ENCODE measurements around the gene LDHAL6B. TPM values are rescaled to one million over a fixed set of nuclear protein-coding genes. Genes with fewer than 3 reads are reported as not detected.

The LDHAL6B gene
- total RNA-seq, 8 experiments from 2014 or later: 0.05 to 2.4 (median 0.47) TPM; not detected in 2

DNA sequence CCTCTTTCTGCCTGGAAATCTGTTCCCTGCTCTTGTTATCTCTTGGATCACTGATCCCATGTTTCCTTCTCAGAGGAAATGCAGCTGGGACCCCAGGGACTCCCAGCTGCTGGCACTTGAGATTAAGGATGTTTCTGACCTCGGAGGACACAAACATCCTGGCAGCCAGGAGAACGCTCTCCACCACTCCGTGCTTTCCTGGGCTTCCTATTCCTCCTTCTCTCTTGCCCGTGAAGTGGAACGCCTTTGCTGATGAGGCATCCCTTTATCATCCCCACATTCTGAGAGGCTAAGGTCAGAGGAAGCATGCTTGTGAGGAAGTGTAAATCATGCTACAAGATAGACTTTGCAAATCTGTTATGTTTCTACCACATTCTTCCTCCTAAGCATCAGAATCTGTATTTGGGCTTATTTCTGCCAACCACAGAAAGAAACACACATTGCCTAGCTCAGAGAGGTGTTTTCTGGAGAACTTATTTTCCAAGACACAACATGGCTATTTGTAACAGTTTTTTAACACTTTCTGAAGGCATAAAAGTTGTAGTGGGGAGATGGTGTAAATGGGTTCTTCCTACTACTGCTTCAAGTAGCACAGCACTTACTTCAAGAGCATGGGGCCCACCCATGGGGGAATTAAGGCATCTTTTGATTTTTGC, 25.6 kb upstream of the LDHAL6B start:
- 53 to 100% (median 74%) methylated on average over 1 to 5 of the region's 5 CpGs; no CpG with 5 or more reads in 3 of the 10 experiments for WGBS, 10 experiments
- in situ Hi-C loops (cut with MboI; ENCODE audit: low pct_unique_long_range_greater_than_20kb in 2 of 9, low sequenced_read_pairs in 9 of 9, unreplicated experiment in 9 of 9): no loop called here
- no peak overlapping the region for H3K27ac ChIP-seq
- ATAC-seq (replicated peaks in 6 of 8): peak in 3 of 8 experiments; percentile 43 to 70 (median 50)
- no peaks in the 10 kb centered on the region for H3K4me1 ChIP-seq (replicated peaks in 1 of 2)
- no peak overlapping the region for H3K4me3 ChIP-seq

DNA sequence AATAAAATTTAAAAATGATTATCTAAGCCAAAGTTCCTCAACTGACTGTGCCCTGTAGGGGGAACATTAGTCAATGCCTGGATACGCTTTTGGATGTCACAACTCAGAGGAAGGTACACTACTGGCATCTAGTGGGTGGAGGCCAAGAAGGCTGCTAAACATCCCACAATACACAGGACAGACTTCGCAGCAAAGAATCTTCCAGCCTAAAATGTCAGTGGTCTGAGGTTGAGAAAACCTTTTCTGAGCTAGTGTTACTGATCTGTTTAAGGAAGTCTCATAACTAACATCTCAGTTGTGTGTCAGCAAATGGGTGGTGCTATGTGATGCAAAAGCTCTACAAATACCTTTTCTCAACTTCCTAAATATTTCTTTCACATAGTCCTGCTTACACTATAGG, 20.9 kb upstream of the LDHAL6B start:
- no peaks in the 10 kb centered on the region for H3K4me1 ChIP-seq (replicated peaks in 1 of 2)
- ATAC-seq (replicated peaks in 6 of 8): peak in 1 of 8 experiments; percentile 32
- H3K4me3 ChIP-seq: no peak overlapping the region
- no peak overlapping the region for H3K27ac ChIP-seq
- 60 to 100% (median 100%) methylated on average over 1 of the region's 2 CpGs; no CpG with 5 or more reads in 3 of the 10 experiments for WGBS, 10 experiments
- in situ Hi-C loops (cut with MboI; ENCODE audit: low pct_unique_long_range_greater_than_20kb in 2 of 9, low sequenced_read_pairs in 9 of 9, unreplicated experiment in 9 of 9): no loop called here

DNA sequence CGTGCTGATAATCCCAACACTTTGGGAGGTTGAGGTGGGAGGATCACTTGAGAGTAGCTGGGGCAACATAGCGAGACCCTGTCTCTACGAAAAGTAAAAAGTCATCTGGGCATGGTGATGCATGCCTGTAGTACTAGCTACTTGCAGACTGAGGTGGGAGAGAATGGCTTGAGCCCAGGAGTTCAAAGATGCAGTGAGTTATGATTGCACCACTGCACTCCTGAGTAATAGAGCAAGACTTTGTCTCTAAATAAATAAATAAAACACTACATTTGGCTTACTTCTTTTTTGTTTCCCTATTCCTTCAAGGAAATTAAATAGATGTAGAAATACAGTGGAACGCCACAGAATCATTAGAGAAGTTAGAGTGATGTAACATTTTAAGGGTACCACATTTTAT, 20.1 kb upstream of the LDHAL6B start:
- Histone ChIP-seq H3K4me1 (replicated peaks in 1 of 2) (no peaks in the 10 kb centered on the region), H3K4me3 (no peak overlapping the region), H3K27ac (no peak overlapping the region)
- WGBS, 10 experiments: 74 to 100% (median 97%) methylated on average over 2 to 4 of the region's 4 CpGs
- in situ Hi-C loops (cut with MboI; ENCODE audit: low pct_unique_long_range_greater_than_20kb in 2 of 9, low sequenced_read_pairs in 9 of 9, unreplicated experiment in 9 of 9): no loop called here
- no peak for ATAC-seq (replicated peaks in 6 of 8)

DNA sequence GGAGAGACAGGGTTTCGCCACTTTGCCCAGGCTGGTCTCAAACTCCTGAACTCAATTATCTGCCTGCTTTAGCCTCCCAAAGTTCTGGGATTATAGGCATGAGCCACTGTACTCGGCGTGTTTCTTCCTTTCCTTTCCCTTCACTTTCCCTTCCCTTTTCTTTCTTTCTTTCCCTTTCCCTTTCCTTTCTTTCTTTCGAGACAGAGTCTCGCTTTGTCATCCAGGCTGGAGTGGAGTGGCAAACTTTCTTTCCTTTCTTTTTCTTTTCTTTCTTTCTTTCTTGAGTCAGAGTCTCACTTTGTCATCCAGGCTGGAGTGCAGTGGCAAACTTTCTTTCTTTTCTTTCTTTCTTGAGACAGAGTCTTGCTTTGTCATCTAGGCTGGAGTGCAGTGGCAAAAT, 17.4 kb upstream of the LDHAL6B start:
- in situ Hi-C loops (cut with MboI; ENCODE audit: low pct_unique_long_range_greater_than_20kb in 2 of 9, low sequenced_read_pairs in 9 of 9, unreplicated experiment in 9 of 9): no loop called here
- no peak for ATAC-seq (replicated peaks in 6 of 8)
- no peaks in the 10 kb centered on the region for H3K4me1 ChIP-seq (replicated peaks in 1 of 2)
- H3K4me3 ChIP-seq: no peak overlapping the region
- WGBS, 10 experiments: 87 to 100% (median 97%) methylated on average over 2 to 5 of the region's 5 CpGs; no CpG with 5 or more reads in 1 of the 10 experiments
- no peak overlapping the region for H3K27ac ChIP-seq

DNA sequence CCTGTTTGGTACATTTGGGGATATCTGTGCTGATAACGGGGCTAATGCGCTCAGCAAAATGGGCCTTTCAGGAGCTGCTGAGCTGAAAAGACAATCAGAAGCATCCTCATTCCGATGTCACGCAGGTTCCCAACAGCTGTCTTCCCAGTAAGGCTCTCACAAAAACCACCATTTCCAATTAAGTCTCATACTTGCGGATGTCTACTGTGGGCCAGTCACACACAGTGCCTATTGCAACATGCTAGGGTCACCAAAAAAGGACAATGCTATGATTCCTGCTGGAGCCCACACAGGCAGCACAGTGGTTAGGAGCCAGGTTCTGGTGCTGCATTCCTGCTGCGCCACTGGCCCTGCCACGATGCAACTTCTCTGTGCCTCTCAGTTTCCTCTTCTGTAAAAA, 16.4 kb upstream of the LDHAL6B start:
- WGBS, 10 experiments: 90 to 100% (median 100%) methylated on average over 2 to 5 of the region's 7 CpGs; no CpG with 5 or more reads in 3 of the 10 experiments
- no peak for ATAC-seq (replicated peaks in 6 of 8)
- Histone ChIP-seq H3K27ac (no peak overlapping the region), H3K4me3 (no peak overlapping the region), H3K4me1 (replicated peaks in 1 of 2) (no peaks in the 10 kb centered on the region)
- in situ Hi-C loops (cut with MboI; ENCODE audit: low pct_unique_long_range_greater_than_20kb in 2 of 9, low sequenced_read_pairs in 9 of 9, unreplicated experiment in 9 of 9): no loop called here

DNA sequence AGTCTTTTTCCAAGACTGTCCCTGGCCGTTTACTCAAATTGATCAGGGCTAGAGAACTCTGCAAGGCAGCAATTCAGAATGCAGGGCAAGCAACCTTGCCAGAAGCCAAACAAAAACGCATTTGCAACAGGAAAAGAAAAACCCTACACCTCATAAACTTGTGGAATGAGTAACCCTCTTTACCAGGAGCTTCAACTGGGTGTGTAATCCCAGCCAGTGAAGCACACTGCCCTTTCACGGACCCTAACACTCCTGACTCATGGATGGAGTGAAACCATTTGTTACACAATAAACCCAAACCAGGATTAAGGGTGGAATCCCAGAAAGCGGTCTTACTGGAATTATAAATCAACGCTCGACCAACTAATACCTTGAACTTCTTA, 14.8 kb upstream of the LDHAL6B start:
- 0 to 96% (median 79%) methylated on average over 1 to 6 of the region's 6 CpGs; no CpG with 5 or more reads in 2 of the 10 experiments for WGBS, 10 experiments
- H3K4me1 ChIP-seq (replicated peaks in 1 of 2): no peaks in the 10 kb centered on the region
- no peak overlapping the region for H3K27ac ChIP-seq
- ATAC-seq (replicated peaks in 6 of 8): peak in 3 of 8 experiments; percentile 85 to 96 (median 95)
- no peak overlapping the region for H3K4me3 ChIP-seq
- in situ Hi-C loops (cut with MboI; ENCODE audit: low pct_unique_long_range_greater_than_20kb in 2 of 9, low sequenced_read_pairs in 9 of 9, unreplicated experiment in 9 of 9): no loop called here

DNA sequence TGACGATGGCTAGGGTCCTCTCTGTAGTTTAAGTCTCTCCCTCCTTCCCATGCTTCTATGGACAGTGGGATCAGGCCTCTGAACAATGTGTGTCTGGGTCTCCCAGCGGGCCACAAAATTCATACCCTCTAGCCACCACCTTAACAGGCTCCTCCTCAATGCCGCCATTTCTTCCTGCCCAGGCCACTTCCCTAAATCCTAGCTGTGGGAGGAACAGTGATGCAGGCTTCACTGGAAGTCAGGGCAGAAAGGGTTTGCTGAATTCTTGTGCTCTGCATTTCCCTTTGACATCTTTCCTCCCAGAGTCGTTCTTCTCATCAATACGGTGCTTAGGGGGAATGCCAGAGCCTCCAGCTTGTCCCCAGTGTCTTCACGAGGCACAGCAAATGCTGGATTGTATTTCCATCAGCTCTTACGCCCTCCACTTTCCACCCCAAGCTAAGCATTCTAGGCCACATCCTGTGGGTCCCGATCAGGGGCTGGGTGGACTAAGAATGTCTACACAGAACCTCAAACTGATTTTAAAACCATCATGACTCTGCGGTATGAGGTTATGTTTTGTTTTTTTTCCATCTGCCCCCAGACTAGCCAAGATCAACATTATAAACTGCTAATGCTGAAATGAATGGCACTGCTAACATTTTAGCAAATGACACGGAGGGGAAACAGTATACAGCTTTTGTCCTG, 11.9 kb upstream of the LDHAL6B start:
- in situ Hi-C loops (cut with MboI; ENCODE audit: low pct_unique_long_range_greater_than_20kb in 2 of 9, low sequenced_read_pairs in 9 of 9, unreplicated experiment in 9 of 9): no loop called here
- H3K4me1 ChIP-seq (replicated peaks in 1 of 2): no peaks in the 10 kb centered on the region
- 83 to 100% (median 92%) methylated on average over 2 to 6 of the region's 10 CpGs; no CpG with 5 or more reads in 1 of the 10 experiments for WGBS, 10 experiments
- H3K27ac ChIP-seq: no peak overlapping the region
- H3K4me3 ChIP-seq: no peak overlapping the region
- no peak for ATAC-seq (replicated peaks in 6 of 8)

DNA sequence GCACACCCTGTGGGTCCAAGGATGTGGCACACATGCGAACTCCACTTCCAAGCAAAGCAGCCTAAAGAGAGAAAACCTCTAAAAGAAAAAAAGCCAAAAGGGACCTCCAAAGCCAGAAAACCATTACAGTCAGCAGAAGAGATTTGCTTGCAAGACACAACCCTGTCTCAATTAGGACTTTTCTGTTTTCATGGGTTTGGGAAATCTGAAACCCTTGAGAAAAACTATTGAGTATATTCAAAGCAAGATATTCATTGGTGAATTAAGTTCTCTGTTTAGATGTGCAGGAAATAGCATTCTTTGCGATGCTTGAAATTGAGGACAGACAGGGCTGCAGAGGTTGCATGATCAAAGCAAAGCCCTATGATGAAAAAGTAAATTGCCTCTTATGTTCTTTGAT, 10.2 kb upstream of the LDHAL6B start:
- no peak overlapping the region for H3K4me3 ChIP-seq
- WGBS, 10 experiments: 85 to 100% (median 100%) methylated on average over 1 to 2 of the region's 2 CpGs; no CpG with 5 or more reads in 2 of the 10 experiments
- in situ Hi-C loops (cut with MboI; ENCODE audit: low pct_unique_long_range_greater_than_20kb in 2 of 9, low sequenced_read_pairs in 9 of 9, unreplicated experiment in 9 of 9): no loop called here
- no peak overlapping the region for H3K27ac ChIP-seq
- no peaks in the 10 kb centered on the region for H3K4me1 ChIP-seq (replicated peaks in 1 of 2)
- no peak for ATAC-seq (replicated peaks in 6 of 8)

DNA sequence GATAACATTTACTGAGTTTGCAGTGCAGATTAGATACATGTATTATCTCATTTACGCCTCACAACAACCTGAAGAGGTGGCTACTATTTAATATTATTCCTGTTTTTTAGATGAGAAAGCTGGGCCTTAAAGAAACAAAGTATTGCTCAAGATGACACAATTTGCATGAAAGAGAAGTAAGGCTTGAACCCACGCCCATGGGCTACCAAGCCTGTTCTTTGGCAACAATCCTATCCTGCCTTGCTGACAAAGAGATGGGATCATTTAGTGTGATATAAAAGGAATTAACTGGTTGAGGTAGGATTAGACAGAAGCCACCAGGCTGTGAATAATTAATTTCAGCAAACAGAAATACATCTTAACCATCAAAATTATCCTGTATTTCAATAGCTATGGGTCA, 9.2 kb upstream of the LDHAL6B start:
- in situ Hi-C loops (cut with MboI; ENCODE audit: low pct_unique_long_range_greater_than_20kb in 2 of 9, low sequenced_read_pairs in 9 of 9, unreplicated experiment in 9 of 9): no loop called here
- H3K4me3 ChIP-seq: no peak overlapping the region
- WGBS, 10 experiments: 58 to 100% (median 90%) methylated on average over 1 to 2 of the region's 2 CpGs; no CpG with 5 or more reads in 1 of the 10 experiments
- ATAC-seq (replicated peaks in 6 of 8): peak in 1 of 8 experiments; percentile 29
- H3K4me1 ChIP-seq (replicated peaks in 1 of 2): no peaks in the 10 kb centered on the region
- no peak overlapping the region for H3K27ac ChIP-seq

DNA sequence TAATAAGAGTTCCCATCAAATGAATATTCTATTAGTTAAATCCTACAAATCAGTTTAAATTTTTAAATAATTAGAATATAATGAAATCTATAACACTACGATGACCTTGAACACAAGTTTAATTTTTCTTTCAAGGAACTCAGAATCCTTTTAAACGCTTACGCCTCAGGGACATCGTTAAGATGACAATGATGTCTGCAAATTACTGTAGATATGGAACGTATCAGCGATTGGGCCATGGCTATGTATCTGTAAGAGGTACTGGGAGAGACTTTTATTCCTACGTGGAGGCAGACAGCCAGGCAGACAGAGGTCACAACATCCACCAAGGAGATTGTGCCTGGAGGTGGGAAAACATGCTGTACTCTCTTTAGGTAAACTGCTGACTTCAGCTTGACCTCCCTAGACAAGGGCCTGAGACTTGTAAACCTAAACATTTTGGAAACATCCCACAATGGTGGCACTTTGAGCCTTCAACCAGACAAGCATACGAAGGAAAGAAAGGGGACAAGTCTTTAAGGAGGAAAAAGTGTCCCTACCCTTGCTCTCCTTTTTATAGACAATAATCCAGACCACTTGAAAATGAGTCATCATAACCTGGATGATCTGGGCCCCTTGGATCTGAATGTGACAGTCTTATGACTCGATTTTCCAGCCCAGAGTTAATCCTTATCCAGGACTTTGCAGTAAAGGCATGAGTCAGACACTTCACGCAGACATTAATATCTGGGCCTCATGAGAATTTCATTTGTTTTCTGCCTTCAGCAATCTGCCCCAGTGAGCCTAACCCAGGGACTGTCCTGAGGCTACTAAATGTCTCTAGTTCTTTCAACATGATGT, 6.8 kb upstream of the LDHAL6B start:
- no peak overlapping the region for H3K4me3 ChIP-seq
- peaks cover 0 to 2% of the 10 kb centered on the region in 2 donors for H3K4me1 ChIP-seq (replicated peaks in 1 of 2)
- in situ Hi-C loops (cut with MboI; ENCODE audit: low pct_unique_long_range_greater_than_20kb in 2 of 9, low sequenced_read_pairs in 9 of 9, unreplicated experiment in 9 of 9): no loop called here
- 55 to 100% (median 93%) methylated on average over 4 to 9 of the region's 10 CpGs for WGBS, 10 experiments
- peak; percentile 48 to 92 (median 86) for ATAC-seq (replicated peaks in 6 of 8)
- H3K27ac ChIP-seq: no peak overlapping the region

DNA sequence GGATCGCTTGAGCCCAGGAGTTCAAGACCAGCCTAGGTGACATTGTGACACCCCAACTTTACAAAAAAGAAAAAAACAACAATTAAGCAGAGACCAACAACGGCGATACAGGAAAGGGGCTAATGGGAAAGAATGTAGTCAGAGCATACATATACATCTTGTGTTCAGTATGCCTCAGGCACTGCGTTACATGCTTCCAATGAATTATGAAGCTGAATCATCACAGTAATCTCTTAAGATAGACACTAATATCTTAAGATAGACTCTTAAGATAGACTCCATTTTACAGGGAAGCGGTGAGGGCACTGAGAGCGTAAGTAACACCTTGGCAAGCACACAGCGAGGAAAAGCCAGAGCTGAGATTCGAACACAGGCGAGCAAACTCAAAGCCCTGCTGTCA, 6.1 kb upstream of the LDHAL6B start:
- peak in 6 of 8 experiments; percentile 9 to 54 (median 43) for ATAC-seq (replicated peaks in 6 of 8)
- 81 to 100% (median 97%) methylated on average over 1 to 8 of the region's 9 CpGs for WGBS, 10 experiments
- H3K4me3 ChIP-seq: no peak overlapping the region
- H3K27ac ChIP-seq: no peak overlapping the region
- peaks cover 0 to 2% of the 10 kb centered on the region in 2 donors for H3K4me1 ChIP-seq (replicated peaks in 1 of 2)
- in situ Hi-C loops (cut with MboI; ENCODE audit: low pct_unique_long_range_greater_than_20kb in 2 of 9, low sequenced_read_pairs in 9 of 9, unreplicated experiment in 9 of 9): no loop called here

DNA sequence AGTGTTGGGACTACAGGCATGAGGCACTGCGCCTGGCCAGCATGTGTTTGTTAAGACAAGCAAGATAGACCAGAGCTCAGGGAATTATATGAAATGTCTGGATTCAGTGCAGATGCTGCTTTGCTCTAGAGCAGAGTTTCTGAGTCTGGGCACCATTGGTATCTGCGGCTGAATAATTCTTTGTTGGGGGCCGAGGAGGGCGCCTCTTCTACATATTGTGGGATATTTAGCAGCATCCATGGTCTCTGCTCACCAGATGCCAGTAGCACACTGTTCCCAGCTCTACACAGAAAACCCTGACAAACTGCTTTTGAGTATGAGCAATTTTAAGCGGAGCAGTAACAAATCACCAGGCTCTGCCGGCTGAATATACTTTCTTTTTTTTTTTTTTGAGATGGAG, 3.6 kb upstream of the LDHAL6B start:
- no peak for ATAC-seq (replicated peaks in 6 of 8)
- no peak overlapping the region for H3K27ac ChIP-seq
- no peak overlapping the region for H3K4me3 ChIP-seq
- 80 to 100% (median 98%) methylated on average over 1 to 5 of the region's 6 CpGs; no CpG with 5 or more reads in 3 of the 10 experiments for WGBS, 10 experiments
- in situ Hi-C loops (cut with MboI; ENCODE audit: low pct_unique_long_range_greater_than_20kb in 2 of 9, low sequenced_read_pairs in 9 of 9, unreplicated experiment in 9 of 9): no loop called here
- H3K4me1 ChIP-seq (replicated peaks in 1 of 2): peaks cover 0 to 2% of the 10 kb centered on the region in 2 donors

DNA sequence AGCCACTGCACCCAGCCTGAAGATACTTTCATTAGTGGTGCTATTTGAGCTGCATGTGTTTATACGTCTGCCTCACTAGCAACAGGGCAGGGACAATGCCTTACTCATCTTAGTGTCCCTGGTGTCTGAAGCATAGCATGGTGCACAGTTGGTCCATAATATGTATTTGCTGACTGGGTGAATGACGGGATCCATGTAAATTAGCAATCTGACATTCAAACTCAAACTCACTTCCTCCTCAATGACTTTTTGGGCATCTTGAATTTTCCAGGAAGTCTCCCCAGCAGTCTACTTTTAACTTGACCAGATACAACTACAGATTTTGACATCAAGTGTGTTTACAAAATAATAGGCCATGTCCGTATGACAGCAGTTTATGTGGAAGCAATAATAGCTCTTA, 3.0 kb upstream of the LDHAL6B start:
- no peak overlapping the region for H3K4me3 ChIP-seq
- WGBS, 10 experiments: 86 to 100% (median 100%) methylated on average over 1 to 3 of the region's 3 CpGs; no CpG with 5 or more reads in 1 of the 10 experiments
- ATAC-seq (replicated peaks in 6 of 8): no peak
- H3K4me1 ChIP-seq (replicated peaks in 1 of 2): peaks cover 0 to 2% of the 10 kb centered on the region in 2 donors
- in situ Hi-C loops (cut with MboI; ENCODE audit: low pct_unique_long_range_greater_than_20kb in 2 of 9, low sequenced_read_pairs in 9 of 9, unreplicated experiment in 9 of 9): no loop called here
- no peak overlapping the region for H3K27ac ChIP-seq

Data from motor neuron (in vitro differentiated cells).